ENCODE data around the gene ITGB7. TPM values are rescaled to one million over a fixed set of nuclear protein-coding genes. Genes with fewer than 3 reads are reported as not detected.

Gene ITGB7
- total and polyA plus RNA-seq, 9 of the 15 experiments (the other 6 are each of a cell fraction or from before 2014, with no cell fraction given): 0.06 to 2.0 (median 0.67) TPM

DNA sequence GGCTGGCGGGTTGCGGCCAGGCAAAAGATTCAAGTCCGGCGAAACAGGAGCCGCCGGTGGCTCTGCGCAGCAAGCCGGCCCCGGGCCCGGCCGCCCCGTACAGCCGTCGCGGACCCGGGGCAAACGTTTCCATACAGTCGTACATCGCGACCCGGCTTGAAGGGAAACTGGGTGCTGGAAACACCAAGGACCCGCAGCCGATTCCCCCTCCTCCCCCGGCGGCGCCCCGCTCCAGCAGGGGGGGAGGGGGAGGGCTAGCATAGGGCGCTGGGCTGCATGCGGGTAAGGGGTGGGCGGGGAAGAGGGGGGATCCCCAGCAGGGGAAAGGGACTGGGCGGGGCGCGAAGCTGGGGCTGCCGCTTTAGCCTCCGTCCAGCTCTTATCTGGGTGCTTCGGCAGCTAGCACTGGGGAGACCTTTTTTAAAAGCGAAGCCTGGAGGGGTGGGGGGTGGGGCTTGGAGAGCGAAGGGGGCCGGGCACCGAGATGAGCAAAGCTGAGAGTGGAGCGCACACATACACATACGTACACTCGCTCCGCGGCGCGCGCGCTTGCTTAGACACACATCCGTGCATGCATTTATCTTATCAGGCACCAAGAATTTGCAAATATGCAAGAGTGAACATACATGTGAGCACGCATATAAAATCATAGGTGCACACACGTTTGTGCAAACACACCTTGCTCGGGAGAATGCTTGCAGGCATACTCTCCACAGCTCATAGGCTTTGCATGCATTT, 13.1 kb upstream of the ITGB7 start (continued):
- TF ChIP-seq ZNF12 (CRISPR knock-in tag; IDR thresholded peaks at IDR 0.05): no peak
- TF ChIP-seq ATF1 (CRISPR knock-in tag; IDR thresholded peaks at IDR 0.05): no peak
- TF ChIP-seq ATF1 (tag; IDR thresholded peaks at IDR 0.05): no peak
- TF ChIP-seq NR2F6 (CRISPR knock-in tag; IDR thresholded peaks at IDR 0.05): no peak
- TF ChIP-seq PCBP2 (IDR thresholded peaks at IDR 0.05; ENCODE audit: low read depth, low read length, poor library complexity, severe bottlenecking): no peak
- TF ChIP-seq ZKSCAN8 (CRISPR knock-in tag; IDR thresholded peaks at IDR 0.05): no peak
- no peak for TF ChIP-seq XRCC5 (IDR thresholded peaks at IDR 0.05; ENCODE audit: low read depth, low read length)
- TF ChIP-seq HDAC6 (IDR thresholded peaks at IDR 0.05; ENCODE audit: low read depth, low read length): no peak
- no peak for TF ChIP-seq TRIM24 (IDR thresholded peaks at IDR 0.05)
- peak in 1 of 2 experiments; percentile 46; a peak in 2 of 4 replicates for TF ChIP-seq UBTF (IDR thresholded peaks at IDR 0.05; ENCODE audit: borderline replicate concordance in 1 of 2, low read depth in 2 of 2, low read length in 2 of 2)
- no peak; the same call in 1 of the 2 replicates for TF ChIP-seq NKRF (IDR thresholded peaks at IDR 0.05; ENCODE audit: borderline replicate concordance)
- no peak for TF ChIP-seq TAF9B (IDR thresholded peaks at IDR 0.05; ENCODE audit: partially characterized antibody)
- no peak for TF ChIP-seq OTX1 (CRISPR knock-in tag; IDR thresholded peaks at IDR 0.05)
- TF ChIP-seq RNF2 (IDR thresholded peaks at IDR 0.05): no peak
- no peak for TF ChIP-seq GMEB1 (CRISPR knock-in tag; IDR thresholded peaks at IDR 0.05)
- no peak for TF ChIP-seq GABPB2 (CRISPR knock-in tag; conservative IDR thresholded peaks at IDR 0.05)
- peak; percentile 20 for TF ChIP-seq TBP (optimal IDR thresholded peaks at IDR 0.05; ENCODE audit: low read depth, low read length)
- TF ChIP-seq PML (IDR thresholded peaks at IDR 0.05; ENCODE audit: low read length): no peak
- TF ChIP-seq ZBTB7A (IDR thresholded peaks at IDR 0.05; ENCODE audit: borderline replicate concordance, control insufficient read depth, low read depth, low read length): peak; percentile 58; the same call in 1 of the 2 replicates
- no peak for TF ChIP-seq EZH2 (IDR thresholded peaks at IDR 0.05; ENCODE audit: borderline replicate concordance, low read depth, low read length)
- peak; percentile 67 for TF ChIP-seq SAP30 (IDR thresholded peaks at IDR 0.05; ENCODE audit: borderline replicate concordance, insufficient read depth, low read depth, low read length, poor library complexity, severe bottlenecking)
- no peak; the same call in 1 of the 2 replicates for TF ChIP-seq CXXC5 (CRISPR knock-in tag; IDR thresholded peaks at IDR 0.05)
- TF ChIP-seq ZNF589 (CRISPR knock-in tag; IDR thresholded peaks at IDR 0.05; ENCODE audit: low read depth): no peak
